ENCODE measurements around the gene CHST14. TPM values are rescaled to one million over a fixed set of nuclear protein-coding genes. Genes with fewer than 3 reads are reported as not detected.

Gene CHST14
- total and polyA plus RNA-seq, 2 donors from 2014 or later: 11.9 to 14.3 TPM

DNA sequence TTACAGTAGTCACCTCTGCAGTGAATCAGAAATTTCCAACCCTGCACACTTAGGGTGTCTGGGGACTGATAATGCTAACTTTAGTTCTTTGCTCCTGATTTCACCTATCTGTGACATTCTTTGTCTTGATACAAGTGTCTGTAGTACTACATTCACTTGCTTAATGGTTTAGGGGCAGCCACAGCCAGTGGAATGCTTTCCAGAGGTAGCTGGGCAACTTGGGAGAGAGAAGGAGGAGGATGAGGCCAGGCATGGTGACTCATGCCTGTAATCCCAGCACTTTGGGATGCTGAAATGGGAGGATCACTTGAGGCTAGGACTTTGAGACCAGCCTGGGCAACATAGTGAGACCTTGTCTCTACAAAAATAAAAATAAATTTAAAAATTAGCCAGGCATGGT is 21.5 kb upstream of the CHST14 start:
- no peak for DNase-seq
- no peak for FAIRE-seq
- Histone ChIP-seq H3K27ac (ENCODE audit: low read depth in 2 of 2, low read length in 2 of 2) (no peak overlapping the region), H3K27me3 (ENCODE audit: control insufficient read depth, insufficient read depth, low read length) (no peaks in the 10 kb centered on the region), H3K4me1 (ENCODE audit: control insufficient read depth in 2 of 3, insufficient read depth in 2 of 3, low read depth in 1 of 3, low read length in 3 of 3) (peaks cover 0 to 18% (median 12%) of the 10 kb centered on the region in 3 donors), H3K9me3 (ENCODE audit: control insufficient read depth in 2 of 3, insufficient read depth in 1 of 3, low read length in 3 of 3) (no peaks in the 10 kb centered on the region), H3K4me3 (ENCODE audit: low read length in 3 of 3) (no peak overlapping the region), H3K36me3 (ENCODE audit: control insufficient read depth in 2 of 3, insufficient read depth in 3 of 3, low read length in 3 of 3) (no peaks in the 10 kb centered on the region), H3K9ac (ENCODE audit: low read length in 3 of 3) (no peak overlapping the region)
- TF ChIP-seq, protein P1, sequence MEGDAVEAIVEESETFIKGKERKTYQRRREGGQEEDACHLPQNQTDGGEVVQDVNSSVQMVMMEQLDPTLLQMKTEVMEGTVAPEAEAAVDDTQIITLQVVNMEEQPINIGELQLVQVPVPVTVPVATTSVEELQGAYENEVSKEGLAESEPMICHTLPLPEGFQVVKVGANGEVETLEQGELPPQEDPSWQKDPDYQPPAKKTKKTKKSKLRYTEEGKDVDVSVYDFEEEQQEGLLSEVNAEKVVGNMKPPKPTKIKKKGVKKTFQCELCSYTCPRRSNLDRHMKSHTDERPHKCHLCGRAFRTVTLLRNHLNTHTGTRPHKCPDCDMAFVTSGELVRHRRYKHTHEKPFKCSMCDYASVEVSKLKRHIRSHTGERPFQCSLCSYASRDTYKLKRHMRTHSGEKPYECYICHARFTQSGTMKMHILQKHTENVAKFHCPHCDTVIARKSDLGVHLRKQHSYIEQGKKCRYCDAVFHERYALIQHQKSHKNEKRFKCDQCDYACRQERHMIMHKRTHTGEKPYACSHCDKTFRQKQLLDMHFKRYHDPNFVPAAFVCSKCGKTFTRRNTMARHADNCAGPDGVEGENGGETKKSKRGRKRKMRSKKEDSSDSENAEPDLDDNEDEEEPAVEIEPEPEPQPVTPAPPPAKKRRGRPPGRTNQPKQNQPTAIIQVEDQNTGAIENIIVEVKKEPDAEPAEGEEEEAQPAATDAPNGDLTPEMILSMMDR (IDR thresholded peaks at IDR 0.05; ENCODE audit: borderline replicate concordance, extremely low read depth, insufficient read depth): no peak
- intact Hi-C loops (cut with DNase I): no loop called here

DNA sequence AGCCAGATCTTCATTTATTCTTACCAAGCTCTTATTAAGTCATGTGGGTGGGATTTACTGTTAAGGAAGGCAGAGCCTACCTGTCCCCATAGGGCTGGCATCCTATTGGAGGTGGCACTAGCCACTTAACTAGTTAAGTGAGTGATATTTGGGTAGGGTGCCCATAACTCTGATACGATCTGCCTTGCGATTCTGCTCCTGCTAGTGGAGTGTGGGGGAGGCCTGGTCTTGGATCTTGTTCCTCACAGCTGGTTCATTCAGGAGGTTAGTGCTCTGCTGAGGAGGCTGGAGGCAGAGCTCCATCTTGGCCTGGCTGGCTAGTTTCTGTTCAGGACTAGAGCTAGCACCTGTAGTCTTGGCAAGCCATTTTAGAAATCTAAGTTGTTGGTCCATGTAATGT is 20.7 kb upstream of the CHST14 start:
- Histone ChIP-seq H3K36me3 (ENCODE audit: control insufficient read depth in 2 of 3, insufficient read depth in 3 of 3, low read length in 3 of 3) (no peaks in the 10 kb centered on the region), H3K27ac (ENCODE audit: low read depth in 2 of 2, low read length in 2 of 2) (no peak overlapping the region), H3K4me3 (ENCODE audit: low read length in 3 of 3) (no peak overlapping the region), H3K9ac (ENCODE audit: low read length in 3 of 3) (no peak overlapping the region), H3K27me3 (ENCODE audit: control insufficient read depth, insufficient read depth, low read length) (no peaks in the 10 kb centered on the region), H3K4me1 (ENCODE audit: control insufficient read depth in 2 of 3, insufficient read depth in 2 of 3, low read depth in 1 of 3, low read length in 3 of 3) (peaks cover 0 to 23% (median 13%) of the 10 kb centered on the region in 3 donors), H3K9me3 (ENCODE audit: control insufficient read depth in 2 of 3, insufficient read depth in 1 of 3, low read length in 3 of 3) (no peaks in the 10 kb centered on the region)
- FAIRE-seq (no peak), DNase-seq (no peak)
- TF ChIP-seq, protein P1 (IDR thresholded peaks at IDR 0.05; ENCODE audit: borderline replicate concordance, extremely low read depth, insufficient read depth): no peak
- intact Hi-C loops (cut with DNase I): no loop called here

DNA sequence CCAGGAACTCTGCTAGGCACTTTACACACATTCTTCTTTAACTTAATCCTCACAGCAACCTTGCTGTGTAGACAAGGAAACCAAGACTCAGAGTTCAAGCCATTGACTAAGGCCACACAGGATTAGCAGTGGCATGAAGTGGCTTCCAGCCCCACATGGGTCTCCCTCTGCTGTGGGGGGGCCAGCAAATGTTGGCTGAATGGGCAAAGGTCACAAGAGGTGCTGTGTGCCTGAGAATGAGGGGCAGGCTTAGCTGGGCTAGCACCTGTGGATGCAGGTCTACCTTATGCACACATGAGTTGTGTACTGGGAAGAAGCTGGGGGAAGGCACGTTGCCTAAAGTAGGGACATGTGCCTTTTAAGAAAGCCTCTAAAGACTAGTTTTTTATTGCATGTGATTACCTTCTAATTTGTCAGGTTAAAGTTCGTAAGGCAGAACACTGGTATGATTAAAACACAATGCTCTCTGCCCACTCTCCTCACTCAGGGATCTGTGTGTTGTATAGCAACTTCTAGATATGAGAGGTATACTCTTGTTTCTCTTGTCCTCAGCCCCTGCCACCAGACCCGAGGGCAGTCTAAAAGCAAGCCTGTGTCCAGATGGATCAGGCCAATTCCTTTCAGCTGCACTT is 19.1 kb upstream of the CHST14 start:
- H3K4me1 ChIP-seq (ENCODE audit: control insufficient read depth in 2 of 3, insufficient read depth in 2 of 3, low read depth in 1 of 3, low read length in 3 of 3): peaks cover 0 to 26% (median 26%) of the 10 kb centered on the region in 3 donors
- H3K4me3 ChIP-seq (ENCODE audit: low read length in 3 of 3): no peak overlapping the region
- TF ChIP-seq, protein P1 (IDR thresholded peaks at IDR 0.05; ENCODE audit: borderline replicate concordance, extremely low read depth, insufficient read depth): no peak
- no peak overlapping the region for H3K9ac ChIP-seq (ENCODE audit: low read length in 3 of 3)
- H3K36me3 ChIP-seq (ENCODE audit: control insufficient read depth in 2 of 3, insufficient read depth in 3 of 3, low read length in 3 of 3): no peaks in the 10 kb centered on the region
- FAIRE-seq: no peak
- no peaks in the 10 kb centered on the region for H3K9me3 ChIP-seq (ENCODE audit: control insufficient read depth in 2 of 3, insufficient read depth in 1 of 3, low read length in 3 of 3)
- DNase-seq: no peak
- intact Hi-C loops (cut with DNase I): no loop called here
- no peak overlapping the region for H3K27ac ChIP-seq (ENCODE audit: low read depth in 2 of 2, low read length in 2 of 2)
- H3K27me3 ChIP-seq (ENCODE audit: control insufficient read depth, insufficient read depth, low read length): no peaks in the 10 kb centered on the region
